Vagina (tissue), 2 donors: ENCODE data around the gene DOK6. TPM values are rescaled to one million over a fixed set of nuclear protein-coding genes. Genes with fewer than 3 reads are reported as not detected.

Experiments used
- DNase-seq, 2 donors: peaks; one replicate each; pipeline ENCODE4 v3.0.0-alpha.2; 2017; ENCODE audit errors: extremely low spot score in 2 of 2
- H3K27ac ChIP-seq: fragments of 200-600 bp; sonication (generic); one replicate; pipeline ENCODE4 v1.5.1; 2019
- H3K27me3 ChIP-seq: fragments of 200-600 bp; sonication (generic); one replicate; pipeline ENCODE4 v1.5.1; 2019
- H3K36me3 ChIP-seq, 2 donors: fragments of 200-600 bp; sonication (generic); one replicate each; pipeline ENCODE4 v1.5.1; 2017 to 2019
- H3K4me1 ChIP-seq: fragments of 200-600 bp; sonication (generic); one replicate; pipeline ENCODE4 v1.5.1; 2019
- H3K4me3 ChIP-seq, 2 donors: fragments of 200-600 bp; sonication (generic); 1 replicate in 1 of 2; 2 replicates in 1 of 2; pipeline ENCODE4 v1.5.1; 2016 to 2019
- H3K9me3 ChIP-seq: fragments of 200-600 bp; sonication (generic); one replicate; pipeline ENCODE4 v1.5.1; 2019
- POLR2A ChIP-seq, 2 donors: fragments of 450-650 bp; IDR thresholded peaks; one replicate each; pipeline ENCODE4 v1.6.1; 2017; ENCODE audit warnings: antibody characterized with exemption in 2 of 2, mild to moderate bottlenecking in 2 of 2, moderate library complexity in 2 of 2
- POLR2AphosphoS5 ChIP-seq, 2 donors: sonication (generic); formaldehyde crosslinking; IDR thresholded peaks; one replicate each; pipeline ENCODE4 v1.9.0; 2017; ENCODE audit warnings: antibody characterized with exemption in 2 of 2, mild to moderate bottlenecking in 2 of 2, low read depth in 1 of 2; ENCODE audit not compliant: insufficient read depth in 1 of 2
- intact Hi-C: fragments of 100-400 bp; cut with DNase I; formaldehyde crosslinking; loops from one replicate; pipeline ENCODE4 v1.15.1; 2023
- total RNA-seq: library from RNA; depleted of rRNA; stranded (reverse); fragments of >200 nt; gene quantifications from one replicate; pipeline ENCODE4 v1.2.3, GENCODE V29; 2016
- TF ChIP-seq, protein P1 (sequence below), 3 experiments: fragments of 450-650 bp in 2 of 3; fragments of 200-600 bp in 1 of 3; sonication (generic) in 1 of 3; IDR thresholded peaks; one replicate each; pipeline ENCODE4 v1.5.1; 2017 to 2019; ENCODE audit warnings: antibody characterized with exemption in 3 of 3, mild to moderate bottlenecking in 2 of 3, moderate library complexity in 2 of 3

The DOK6 gene
- total RNA-seq, 1 donor from 2014 or later: 1.2 TPM

GRCh38 chr18:69752737-69753380 lies 352.2 kb downstream of the DOK6 start:
- Histone ChIP-seq H3K27ac (no peak overlapping the region), H3K4me3 (no peak overlapping the region), H3K27me3 (no peaks in the 10 kb centered on the region), H3K36me3 (no peaks in the 10 kb centered on the region), H3K9me3 (no peaks in the 10 kb centered on the region), H3K4me1 (no peaks in the 10 kb centered on the region)
- TF ChIP-seq, protein P1, sequence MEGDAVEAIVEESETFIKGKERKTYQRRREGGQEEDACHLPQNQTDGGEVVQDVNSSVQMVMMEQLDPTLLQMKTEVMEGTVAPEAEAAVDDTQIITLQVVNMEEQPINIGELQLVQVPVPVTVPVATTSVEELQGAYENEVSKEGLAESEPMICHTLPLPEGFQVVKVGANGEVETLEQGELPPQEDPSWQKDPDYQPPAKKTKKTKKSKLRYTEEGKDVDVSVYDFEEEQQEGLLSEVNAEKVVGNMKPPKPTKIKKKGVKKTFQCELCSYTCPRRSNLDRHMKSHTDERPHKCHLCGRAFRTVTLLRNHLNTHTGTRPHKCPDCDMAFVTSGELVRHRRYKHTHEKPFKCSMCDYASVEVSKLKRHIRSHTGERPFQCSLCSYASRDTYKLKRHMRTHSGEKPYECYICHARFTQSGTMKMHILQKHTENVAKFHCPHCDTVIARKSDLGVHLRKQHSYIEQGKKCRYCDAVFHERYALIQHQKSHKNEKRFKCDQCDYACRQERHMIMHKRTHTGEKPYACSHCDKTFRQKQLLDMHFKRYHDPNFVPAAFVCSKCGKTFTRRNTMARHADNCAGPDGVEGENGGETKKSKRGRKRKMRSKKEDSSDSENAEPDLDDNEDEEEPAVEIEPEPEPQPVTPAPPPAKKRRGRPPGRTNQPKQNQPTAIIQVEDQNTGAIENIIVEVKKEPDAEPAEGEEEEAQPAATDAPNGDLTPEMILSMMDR (IDR thresholded peaks at IDR 0.05): no peak
- no peak for TF ChIP-seq POLR2A (IDR thresholded peaks at IDR 0.05)
- no peak for TF ChIP-seq POLR2AphosphoS5 (IDR thresholded peaks at IDR 0.05; ENCODE audit: insufficient read depth in 1 of 2, low read depth in 1 of 2)
- intact Hi-C loops: no loop called here
- DNase-seq: no peak

DNA sequence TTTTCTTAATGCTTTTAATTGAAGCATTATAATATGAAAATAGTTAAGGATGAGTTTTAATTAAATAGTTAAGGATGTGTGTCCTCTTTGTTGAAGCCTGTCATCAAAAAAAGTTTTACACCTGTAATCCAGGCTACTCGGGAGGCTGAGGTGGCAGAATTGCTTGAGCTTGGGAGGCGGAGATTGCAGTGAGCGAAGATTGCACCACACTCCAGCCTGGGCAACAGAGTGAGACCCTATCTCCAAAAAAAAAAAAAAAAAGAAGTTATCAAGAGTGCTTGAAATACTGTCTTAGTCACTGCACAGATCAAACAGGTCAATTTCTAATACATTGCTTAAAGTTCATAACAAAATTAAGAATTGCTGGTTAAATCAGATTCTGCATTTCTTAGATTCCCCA lies 353.4 kb downstream of the DOK6 start:
- Histone ChIP-seq H3K27ac (no peak overlapping the region), H3K27me3 (no peaks in the 10 kb centered on the region), H3K4me3 (no peak overlapping the region), H3K9me3 (no peaks in the 10 kb centered on the region), H3K36me3 (no peaks in the 10 kb centered on the region), H3K4me1 (no peaks in the 10 kb centered on the region)
- intact Hi-C loops: no loop called here
- no peak for DNase-seq
- no peak for TF ChIP-seq POLR2A (IDR thresholded peaks at IDR 0.05)
- no peak for TF ChIP-seq POLR2AphosphoS5 (IDR thresholded peaks at IDR 0.05; ENCODE audit: insufficient read depth in 1 of 2, low read depth in 1 of 2)
- TF ChIP-seq, protein P1 (IDR thresholded peaks at IDR 0.05): no peak

GRCh38 chr18:69755041-69755440 lies 354.4 kb downstream of the DOK6 start:
- Histone ChIP-seq H3K4me3 (no peak overlapping the region), H3K27me3 (no peaks in the 10 kb centered on the region), H3K27ac (no peak overlapping the region), H3K9me3 (no peaks in the 10 kb centered on the region), H3K4me1 (no peaks in the 10 kb centered on the region), H3K36me3 (no peaks in the 10 kb centered on the region)
- DNase-seq: no peak
- no peak for TF ChIP-seq POLR2A (IDR thresholded peaks at IDR 0.05)
- no peak for TF ChIP-seq POLR2AphosphoS5 (IDR thresholded peaks at IDR 0.05; ENCODE audit: insufficient read depth in 1 of 2, low read depth in 1 of 2)
- TF ChIP-seq, protein P1 (IDR thresholded peaks at IDR 0.05): no peak
- intact Hi-C loops: no loop called here

- TF ChIP-seq POLR2AphosphoS5 (IDR thresholded peaks at IDR 0.05; ENCODE audit: insufficient read depth in 1 of 2, low read depth in 1 of 2) (no peak), POLR2A (IDR thresholded peaks at IDR 0.05) (no peak)
- TF ChIP-seq, protein P1 (IDR thresholded peaks at IDR 0.05): no peak
- no peaks in the 10 kb centered on the region for H3K4me1 ChIP-seq
- no peaks in the 10 kb centered on the region for H3K27me3 ChIP-seq
Measured at GRCh38 chr18:69755856-69756496, 355.3 kb downstream of the DOK6 start.

DNA sequence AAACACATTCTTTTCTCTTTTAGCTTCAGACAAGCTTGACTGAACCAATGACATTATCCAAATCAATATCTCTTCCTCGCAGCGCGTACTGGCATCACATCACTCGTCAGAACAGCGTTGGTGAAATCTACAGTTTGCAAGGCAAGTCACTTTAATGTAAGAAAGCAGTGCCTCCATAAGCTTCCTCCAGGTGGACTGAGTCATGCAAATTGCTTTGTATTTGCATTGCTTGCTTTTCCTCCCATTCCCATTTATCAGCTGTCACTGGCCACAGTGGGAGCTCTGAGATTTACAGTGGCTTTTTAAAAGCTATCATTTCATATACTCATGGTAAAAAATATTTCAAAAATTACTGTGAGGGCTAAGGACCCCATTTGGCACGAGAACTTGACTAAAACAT lies 357.0 kb downstream of the DOK6 start:
- no peaks in the 10 kb centered on the region for H3K9me3 ChIP-seq
- no peaks in the 10 kb centered on the region for H3K36me3 ChIP-seq
- intact Hi-C loops: no loop called here
- TF ChIP-seq, protein P1 (IDR thresholded peaks at IDR 0.05): no peak
- TF ChIP-seq POLR2A (IDR thresholded peaks at IDR 0.05) (no peak), POLR2AphosphoS5 (IDR thresholded peaks at IDR 0.05; ENCODE audit: insufficient read depth in 1 of 2, low read depth in 1 of 2) (no peak)
- no peak overlapping the region for H3K27ac ChIP-seq
- no peak overlapping the region for H3K4me3 ChIP-seq
- DNase-seq: no peak
- H3K4me1 ChIP-seq: no peaks in the 10 kb centered on the region
- no peaks in the 10 kb centered on the region for H3K27me3 ChIP-seq

More at GRCh38 chr18:69755856-69756496, 355.3 kb downstream of the DOK6 start:
- intact Hi-C loops: no loop called here
- no peak for DNase-seq
- no peaks in the 10 kb centered on the region for H3K9me3 ChIP-seq
- no peak overlapping the region for H3K4me3 ChIP-seq
- no peaks in the 10 kb centered on the region for H3K36me3 ChIP-seq
- no peak overlapping the region for H3K27ac ChIP-seq
